ENCODE data around the gene PRUNE2. TPM values are rescaled to one million over a fixed set of nuclear protein-coding genes. Genes with fewer than 3 reads are reported as not detected.

The PRUNE2 gene
- total and polyA plus RNA-seq, 9 of the 15 experiments (the other 6 are each of a cell fraction or from before 2014, with no cell fraction given) = 0.05 to 0.45 (median 0.18) TPM; not detected in 1

GRCh38 chr9:76657265-76657664 lies 248.6 kb downstream of the PRUNE2 start:
- in situ Hi-C loops (cut with MboI) = no loop called here
- H2AFZ ChIP-seq (ENCODE audit: low read depth, low read length) = no peak overlapping the region
- CTCF ChIA-PET (ENCODE audit: low intra/inter-chr PET ratio) = no interaction called here

GRCh38 chr9:76655971-76656370 lies 249.9 kb downstream of the PRUNE2 start:
- CTCF ChIA-PET (ENCODE audit: low intra/inter-chr PET ratio) = no interaction called here
- no peak for DNase-seq (ENCODE audit: extremely low read depth in 1 of 4, low spot score in 3 of 4)
- Histone ChIP-seq H3K4me3 (no peak overlapping the region), H3K36me3 (ENCODE audit: control insufficient read depth, insufficient read depth, low read length) (no peaks in the 10 kb centered on the region), H2AFZ (ENCODE audit: low read depth, low read length) (no peak overlapping the region), H3K9me1 (ENCODE audit: control insufficient read depth, insufficient read depth, low read length) (no peaks in the 10 kb centered on the region), H3K27ac (ENCODE audit: extremely low read depth, low read depth, low read length) (no peak overlapping the region), H3K4me2 (ENCODE audit: insufficient read depth, low read length) (no peak overlapping the region), H4K20me1 (replicated peaks; ENCODE audit: control insufficient read depth, insufficient read depth, low read length) (no peaks in the 10 kb centered on the region), H3K9me3 (replicated peaks; ENCODE audit: control insufficient read depth, insufficient read depth, low read depth, low read length) (no peaks in the 10 kb centered on the region; the same call in 1 of the 2 replicates), H3K79me2 (ENCODE audit: control insufficient read depth, insufficient read depth, low read length) (no peaks in the 10 kb centered on the region), H3K9ac (ENCODE audit: insufficient read depth in 1 of 2, low read depth in 2 of 2, low read length in 2 of 2) (no peak overlapping the region), H3K27me3 (ENCODE audit: control insufficient read depth in 2 of 2, insufficient read depth in 2 of 2, low read length in 2 of 2) (no peaks in the 10 kb centered on the region), H3K4me1 (replicated peaks in 1 of 2; ENCODE audit: control insufficient read depth in 2 of 2, insufficient read depth in 2 of 2, low read length in 2 of 2) (peaks cover 0 to 16% of the 10 kb centered on the region in 2 experiments; a peak in 2 of 5 replicates)
- intact Hi-C loops (cut with micrococcal nuclease) (loop anchor here (5.0 kb wide), 1 partner anchor 114 kb away; no protein-coding TSS in a partner anchor), in situ Hi-C loops (cut with MboI) (no loop called here)
- BruUV-seq (replicated peaks) = no TSS peak
- 8% methylated on average over 4 of the region's 4 CpGs for WGBS (ENCODE audit: insufficient coverage, low coverage, missing lambda C conversion rate)
- no peak for FAIRE-seq
- ATAC-seq = no peak
- POLR2A ChIA-PET = interaction anchor here (1.2 kb wide), 1 partner anchor 26 kb away, joined by 3 read pairs; no protein-coding TSS in a partner anchor
- TF ChIP-seq COPS2 (conservative IDR thresholded peaks at IDR 0.05) (no peak), THRA (IDR thresholded peaks at IDR 0.05) (no peak), SAFB2 (IDR thresholded peaks at IDR 0.05; ENCODE audit: borderline replicate concordance, low read depth, low read length, severe bottlenecking) (no peak), LARP7 (IDR thresholded peaks at IDR 0.05) (no peak), ZNF584 (CRISPR knock-in tag; IDR thresholded peaks at IDR 0.05; ENCODE audit: low read depth) (no peak), TEAD2 (tag; IDR thresholded peaks at IDR 0.05) (no peak), TARDBP (IDR thresholded peaks at IDR 0.05) (no peak), CC2D1A (IDR thresholded peaks at IDR 0.05) (no peak), ZNF79 (CRISPR knock-in tag; IDR thresholded peaks at IDR 0.05; ENCODE audit: low read depth) (no peak)

More at GRCh38 chr9:76657265-76657664, 248.6 kb downstream of the PRUNE2 start:
- Histone ChIP-seq H4K20me1 (replicated peaks; ENCODE audit: control insufficient read depth, insufficient read depth, low read length) (no peaks in the 10 kb centered on the region), H3K9me3 (replicated peaks; ENCODE audit: control insufficient read depth, insufficient read depth, low read depth, low read length) (no peaks in the 10 kb centered on the region; the same call in 1 of the 2 replicates), H3K4me3 (no peak overlapping the region), H3K4me1 (replicated peaks in 1 of 2; ENCODE audit: control insufficient read depth in 2 of 2, insufficient read depth in 2 of 2, low read length in 2 of 2) (peaks cover 0 to 16% of the 10 kb centered on the region in 2 experiments; a peak in 3 of 5 replicates), H3K9me1 (ENCODE audit: control insufficient read depth, insufficient read depth, low read length) (no peaks in the 10 kb centered on the region), H3K27me3 (ENCODE audit: control insufficient read depth in 2 of 2, insufficient read depth in 2 of 2, low read length in 2 of 2) (no peaks in the 10 kb centered on the region), H3K79me2 (ENCODE audit: control insufficient read depth, insufficient read depth, low read length) (no peaks in the 10 kb centered on the region), H3K27ac (ENCODE audit: extremely low read depth, low read depth, low read length) (no peak overlapping the region), H3K9ac (ENCODE audit: insufficient read depth in 1 of 2, low read depth in 2 of 2, low read length in 2 of 2) (no peak overlapping the region), H3K36me3 (ENCODE audit: control insufficient read depth, insufficient read depth, low read length) (no peaks in the 10 kb centered on the region), H3K4me2 (ENCODE audit: insufficient read depth, low read length) (no peak overlapping the region)
- FAIRE-seq (no peak), DNase-seq (ENCODE audit: extremely low read depth in 1 of 4, low spot score in 3 of 4) (no peak), ATAC-seq (no peak)
- no peak for TF ChIP-seq MECOM (CRISPR knock-in tag; IDR thresholded peaks at IDR 0.05)
- TF ChIP-seq POLR2H (tag; IDR thresholded peaks at IDR 0.05; ENCODE audit: low read depth) = no peak
- TF ChIP-seq BRD4 (IDR thresholded peaks at IDR 0.05) = no peak
- TF ChIP-seq ILK (tag; IDR thresholded peaks at IDR 0.05; ENCODE audit: borderline replicate concordance, low read depth) = no peak
- no peak for TF ChIP-seq ZNF785 (CRISPR knock-in tag; IDR thresholded peaks at IDR 0.05)
- no peak for TF ChIP-seq FIP1L1 (IDR thresholded peaks at IDR 0.05; ENCODE audit: low read depth, low read length, poor library complexity, severe bottlenecking)
- TF ChIP-seq ZNF175 (CRISPR knock-in tag; IDR thresholded peaks at IDR 0.05; ENCODE audit: low read depth) = no peak
- TF ChIP-seq MIER1 (IDR thresholded peaks at IDR 0.05; ENCODE audit: low read depth) = no peak
- no TSS peak for BruUV-seq (replicated peaks)
- POLR2A ChIA-PET = no interaction called here
- intact Hi-C loops (cut with micrococcal nuclease) = loop anchor here (5.0 kb wide), 1 partner anchor 115 kb away; no protein-coding TSS in a partner anchor

Data from K562 (cell line).